K562 (cell line): ENCODE measurements around the gene RNF114. TPM values are rescaled to one million over a fixed set of nuclear protein-coding genes. Genes with fewer than 3 reads are reported as not detected.

Experiments
- CREB3 ChIP-seq: fragments of 450-650 bp; conservative IDR thresholded peaks from 2 replicates; pipeline ENCODE4 v1.6.1; 2016; ENCODE audit warnings: missing genetic modification characterization, low read depth, mild to moderate bottlenecking, missing compliant biosample characterization, moderate library complexity
- RBFOX2 ChIP-seq: fragments of 200-400 bp; formaldehyde crosslinking; IDR thresholded peaks from 2 replicates; pipeline ENCODE4 v1.6.1; 2017; ENCODE audit warnings: low read depth, mild to moderate bottlenecking, low read length, moderate library complexity
- RBM25 ChIP-seq: fragments of 200-400 bp; formaldehyde crosslinking; IDR thresholded peaks from 2 replicates; pipeline ENCODE4 v1.6.1; 2018; ENCODE audit warnings: low read length, low read depth, moderate library complexity; ENCODE audit not compliant: severe bottlenecking
- SMAD4 ChIP-seq: fragments of 250-450 bp; sonication (Bioruptor Pico); conservative IDR thresholded peaks from 2 replicates; pipeline ENCODE4 v1.8.0; 2021; ENCODE audit warnings: inconsistent platforms, mild to moderate bottlenecking, moderate library complexity
- SNAPC5 ChIP-seq: fragments of 250-450 bp; sonication (Bioruptor Pico); IDR thresholded peaks from 2 replicates; pipeline ENCODE4 v1.8.0; 2021; ENCODE audit warnings: moderate library complexity, mild to moderate bottlenecking, inconsistent platforms
- SREBF1 ChIP-seq: fragments of 150-350 bp; IDR thresholded peaks from 2 replicates; pipeline ENCODE4 v1.6.1; 2014; ENCODE audit warnings: antibody characterized with exemption, low read depth, low read length, borderline replicate concordance
- SRSF1 ChIP-seq: fragments of 200-400 bp; formaldehyde crosslinking; IDR thresholded peaks from 2 replicates; pipeline ENCODE4 v1.6.1; 2017; ENCODE audit warnings: mild to moderate bottlenecking, low read depth, low read length, moderate library complexity
- ZNF316 ChIP-seq: fragments of 450-650 bp; IDR thresholded peaks from 2 replicates; pipeline ENCODE4 v1.6.1; 2016
- polyA plus RNA-seq, 8 experiments: library from polyadenylated mRNA; depleted of rRNA in 4 of 8; stranded (reverse) in 5 of 8; unstranded in 3 of 8; fragments of >200 nt; fragmentation: Nextera tagmentation in 2 of 8; fragmentation: Illumina TruSeq in 1 of 8; extraction: Ambion mirVana in 2 of 8; extraction: Trizol in 1 of 8; gene quantifications; 2 replicates each; pipeline versions ENCODE4 v1.2.1 to v1.2.3, GENCODE V29; 2011 to 2014; ENCODE audit warnings: inconsistent platforms in 1 of 8, missing spikeins in 1 of 8
- total RNA-seq, 7 experiments: library from RNA; depleted of rRNA in 6 of 7; stranded (reverse); fragments of >200 nt in 6 of 7; fragmentation: Illumina TruSeq in 2 of 7; extraction: Trizol in 2 of 7; gene quantifications; 2 replicates each; pipeline versions ENCODE4 v1.2.1 to v1.2.3, GENCODE V29; 2011 to 2021; ENCODE audit warnings: low replicate concordance in 1 of 7
- TF ChIP-seq, protein P1 (sequence below): fragments of 450-650 bp; IDR thresholded peaks from 2 replicates; pipeline ENCODE4 v1.6.1; 2016; ENCODE audit warnings: low read depth
- TF ChIP-seq, protein P2 (sequence below): IDR thresholded peaks from 3 replicates; pipeline ENCODE4 v1.6.1; 2011; ENCODE audit warnings: borderline replicate concordance, mild to moderate bottlenecking, moderate library complexity; ENCODE audit not compliant: insufficient read length; ENCODE audit errors: extremely low read depth
- TF ChIP-seq, protein P3 (sequence below): fragments of 250-450 bp; sonication (Bioruptor Pico); IDR thresholded peaks from 2 replicates; pipeline ENCODE4 v1.8.0; 2021; ENCODE audit warnings: mild to moderate bottlenecking, moderate library complexity

The RNF114 gene
- total and polyA plus RNA-seq, 9 of the 15 experiments (the other 6 are each of a cell fraction or from before 2014, with no cell fraction given), result 38.6 to 111 (median 62.6) TPM

GRCh38 chr20:49987015-49987867 is 51.0 kb downstream of the RNF114 start (continued):
- TF ChIP-seq, protein P1, sequence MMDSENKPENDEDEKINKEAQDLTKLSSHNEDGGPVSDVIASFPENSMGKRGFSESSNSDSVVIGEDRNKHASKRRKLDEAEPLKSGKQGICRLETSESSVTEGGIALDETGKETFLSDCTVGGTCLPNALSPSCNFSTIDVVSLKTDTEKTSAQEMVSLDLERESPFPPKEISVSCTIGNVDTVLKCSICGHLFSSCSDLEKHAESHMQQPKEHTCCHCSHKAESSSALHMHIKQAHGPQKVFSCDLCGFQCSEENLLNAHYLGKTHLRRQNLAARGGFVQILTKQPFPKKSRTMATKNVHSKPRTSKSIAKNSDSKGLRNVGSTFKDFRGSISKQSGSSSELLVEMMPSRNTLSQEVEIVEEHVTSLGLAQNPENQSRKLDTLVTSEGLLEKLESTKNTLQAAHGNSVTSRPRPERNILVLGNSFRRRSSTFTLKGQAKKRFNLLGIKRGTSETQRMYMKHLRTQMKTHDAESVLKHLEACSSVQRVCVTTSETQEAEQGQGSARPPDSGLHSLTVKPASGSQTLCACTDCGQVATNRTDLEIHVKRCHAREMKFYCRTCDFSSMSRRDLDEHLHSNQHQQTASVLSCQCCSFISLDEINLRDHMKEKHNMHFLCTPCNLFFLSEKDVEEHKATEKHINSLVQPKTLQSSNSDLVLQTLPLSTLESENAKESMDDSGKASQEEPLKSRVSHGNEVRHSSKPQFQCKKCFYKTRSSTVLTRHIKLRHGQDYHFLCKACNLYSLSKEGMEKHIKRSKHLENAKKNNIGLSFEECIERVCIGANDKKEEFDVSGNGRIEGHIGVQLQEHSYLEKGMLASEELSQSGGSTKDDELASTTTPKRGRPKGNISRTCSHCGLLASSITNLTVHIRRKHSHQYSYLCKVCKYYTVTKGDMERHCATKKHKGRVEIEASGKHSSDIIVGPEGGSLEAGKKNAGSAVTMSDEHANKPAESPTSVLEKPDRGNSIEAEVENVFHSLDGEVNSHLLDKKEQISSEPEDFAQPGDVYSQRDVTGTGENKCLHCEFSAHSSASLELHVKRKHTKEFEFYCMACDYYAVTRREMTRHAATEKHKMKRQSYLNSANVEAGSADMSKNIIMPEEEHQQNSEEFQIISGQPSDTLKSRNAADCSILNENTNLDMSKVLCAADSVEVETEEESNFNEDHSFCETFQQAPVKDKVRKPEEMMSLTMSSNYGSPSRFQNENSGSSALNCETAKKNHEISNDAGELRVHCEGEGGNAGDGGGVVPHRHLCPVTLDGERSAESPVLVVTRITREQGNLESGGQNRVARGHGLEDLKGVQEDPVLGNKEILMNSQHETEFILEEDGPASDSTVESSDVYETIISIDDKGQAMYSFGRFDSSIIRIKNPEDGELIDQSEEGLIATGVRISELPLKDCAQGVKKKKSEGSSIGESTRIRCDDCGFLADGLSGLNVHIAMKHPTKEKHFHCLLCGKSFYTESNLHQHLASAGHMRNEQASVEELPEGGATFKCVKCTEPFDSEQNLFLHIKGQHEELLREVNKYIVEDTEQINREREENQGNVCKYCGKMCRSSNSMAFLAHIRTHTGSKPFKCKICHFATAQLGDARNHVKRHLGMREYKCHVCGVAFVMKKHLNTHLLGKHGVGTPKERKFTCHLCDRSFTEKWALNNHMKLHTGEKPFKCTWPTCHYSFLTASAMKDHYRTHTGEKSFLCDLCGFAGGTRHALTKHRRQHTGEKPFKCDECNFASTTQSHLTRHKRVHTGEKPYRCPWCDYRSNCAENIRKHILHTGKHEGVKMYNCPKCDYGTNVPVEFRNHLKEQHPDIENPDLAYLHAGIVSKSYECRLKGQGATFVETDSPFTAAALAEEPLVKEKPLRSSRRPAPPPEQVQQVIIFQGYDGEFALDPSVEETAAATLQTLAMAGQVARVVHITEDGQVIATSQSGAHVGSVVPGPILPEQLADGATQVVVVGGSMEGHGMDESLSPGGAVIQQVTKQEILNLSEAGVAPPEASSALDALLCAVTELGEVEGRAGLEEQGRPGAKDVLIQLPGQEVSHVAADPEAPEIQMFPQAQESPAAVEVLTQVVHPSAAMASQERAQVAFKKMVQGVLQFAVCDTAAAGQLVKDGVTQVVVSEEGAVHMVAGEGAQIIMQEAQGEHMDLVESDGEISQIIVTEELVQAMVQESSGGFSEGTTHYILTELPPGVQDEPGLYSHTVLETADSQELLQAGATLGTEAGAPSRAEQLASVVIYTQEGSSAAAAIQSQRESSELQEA, result no peak
- TF ChIP-seq SMAD4 (no peak), SRSF1 (no peak), SREBF1 (no peak), SNAPC5 (CRISPR knock-in tag) (no peak), ZNF316 (0 out of 2 replicates have a peak, but pooled peaks have one; percentile 7), RBM25 (peak; percentile 86), RBFOX2 (no peak; the same call in none of the 2 replicates), CREB3 (tag) (no peak)
- TF ChIP-seq, protein P2, sequence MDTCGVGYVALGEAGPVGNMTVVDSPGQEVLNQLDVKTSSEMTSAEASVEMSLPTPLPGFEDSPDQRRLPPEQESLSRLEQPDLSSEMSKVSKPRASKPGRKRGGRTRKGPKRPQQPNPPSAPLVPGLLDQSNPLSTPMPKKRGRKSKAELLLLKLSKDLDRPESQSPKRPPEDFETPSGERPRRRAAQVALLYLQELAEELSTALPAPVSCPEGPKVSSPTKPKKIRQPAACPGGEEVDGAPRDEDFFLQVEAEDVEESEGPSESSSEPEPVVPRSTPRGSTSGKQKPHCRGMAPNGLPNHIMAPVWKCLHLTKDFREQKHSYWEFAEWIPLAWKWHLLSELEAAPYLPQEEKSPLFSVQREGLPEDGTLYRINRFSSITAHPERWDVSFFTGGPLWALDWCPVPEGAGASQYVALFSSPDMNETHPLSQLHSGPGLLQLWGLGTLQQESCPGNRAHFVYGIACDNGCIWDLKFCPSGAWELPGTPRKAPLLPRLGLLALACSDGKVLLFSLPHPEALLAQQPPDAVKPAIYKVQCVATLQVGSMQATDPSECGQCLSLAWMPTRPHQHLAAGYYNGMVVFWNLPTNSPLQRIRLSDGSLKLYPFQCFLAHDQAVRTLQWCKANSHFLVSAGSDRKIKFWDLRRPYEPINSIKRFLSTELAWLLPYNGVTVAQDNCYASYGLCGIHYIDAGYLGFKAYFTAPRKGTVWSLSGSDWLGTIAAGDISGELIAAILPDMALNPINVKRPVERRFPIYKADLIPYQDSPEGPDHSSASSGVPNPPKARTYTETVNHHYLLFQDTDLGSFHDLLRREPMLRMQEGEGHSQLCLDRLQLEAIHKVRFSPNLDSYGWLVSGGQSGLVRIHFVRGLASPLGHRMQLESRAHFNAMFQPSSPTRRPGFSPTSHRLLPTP, result no peak
- TF ChIP-seq, protein P3, sequence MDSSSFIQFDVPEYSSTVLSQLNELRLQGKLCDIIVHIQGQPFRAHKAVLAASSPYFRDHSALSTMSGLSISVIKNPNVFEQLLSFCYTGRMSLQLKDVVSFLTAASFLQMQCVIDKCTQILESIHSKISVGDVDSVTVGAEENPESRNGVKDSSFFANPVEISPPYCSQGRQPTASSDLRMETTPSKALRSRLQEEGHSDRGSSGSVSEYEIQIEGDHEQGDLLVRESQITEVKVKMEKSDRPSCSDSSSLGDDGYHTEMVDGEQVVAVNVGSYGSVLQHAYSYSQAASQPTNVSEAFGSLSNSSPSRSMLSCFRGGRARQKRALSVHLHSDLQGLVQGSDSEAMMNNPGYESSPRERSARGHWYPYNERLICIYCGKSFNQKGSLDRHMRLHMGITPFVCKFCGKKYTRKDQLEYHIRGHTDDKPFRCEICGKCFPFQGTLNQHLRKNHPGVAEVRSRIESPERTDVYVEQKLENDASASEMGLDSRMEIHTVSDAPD (CRISPR knock-in tag), result no peak
